Fibroblast of skin of abdomen (primary cell): Measurements from ENCODE around the gene FAM168A.

Experiments
- DNase-seq: peaks from one replicate; pipeline ENCODE4 v3.0.0-alpha.2; 2013

Gene FAM168A

DNA sequence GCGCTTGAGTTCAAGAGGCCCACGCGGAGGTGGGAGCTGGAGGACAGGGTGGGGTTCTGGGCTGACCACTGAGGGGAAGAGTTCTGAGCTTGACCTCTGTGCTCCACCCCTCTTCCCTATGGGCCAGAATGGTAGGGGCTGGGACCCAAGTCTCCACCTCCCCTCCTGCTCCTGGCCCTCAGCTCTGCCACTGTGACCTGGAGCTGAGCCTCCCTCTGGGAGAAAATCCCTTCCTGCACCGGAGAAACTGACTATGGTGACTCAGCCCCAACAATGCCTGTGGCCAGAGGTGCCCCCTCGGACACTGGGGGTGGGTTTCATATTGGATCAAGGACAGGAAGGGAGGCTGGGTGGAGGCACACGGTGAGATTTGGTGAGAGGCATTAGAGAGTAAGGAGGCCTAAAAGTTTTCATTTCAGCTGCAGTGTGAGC is 198.7 kb downstream of the FAM168A start:
- DNase-seq: no peak

DNA sequence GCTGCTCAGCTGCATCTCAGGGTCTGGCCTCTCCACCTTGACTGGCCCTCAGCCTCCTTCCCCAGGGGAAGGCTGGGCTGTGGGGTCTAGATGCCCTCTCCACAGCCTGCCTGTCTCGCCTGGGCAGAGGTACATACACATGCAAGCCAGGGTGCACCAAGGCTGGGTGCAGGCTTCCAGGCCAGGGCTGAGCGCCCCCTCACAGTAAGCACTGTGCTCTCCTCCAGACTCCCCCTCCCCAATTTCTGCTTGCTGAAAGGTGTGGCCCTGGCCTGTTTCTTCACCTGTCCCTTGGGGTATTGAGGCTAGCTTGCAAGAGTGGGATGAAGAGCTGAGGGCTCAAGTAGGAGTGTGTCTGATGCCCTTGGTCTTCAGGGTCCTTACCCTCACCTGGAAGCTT is 199.2 kb downstream of the FAM168A start:
- no peak for DNase-seq

DNA sequence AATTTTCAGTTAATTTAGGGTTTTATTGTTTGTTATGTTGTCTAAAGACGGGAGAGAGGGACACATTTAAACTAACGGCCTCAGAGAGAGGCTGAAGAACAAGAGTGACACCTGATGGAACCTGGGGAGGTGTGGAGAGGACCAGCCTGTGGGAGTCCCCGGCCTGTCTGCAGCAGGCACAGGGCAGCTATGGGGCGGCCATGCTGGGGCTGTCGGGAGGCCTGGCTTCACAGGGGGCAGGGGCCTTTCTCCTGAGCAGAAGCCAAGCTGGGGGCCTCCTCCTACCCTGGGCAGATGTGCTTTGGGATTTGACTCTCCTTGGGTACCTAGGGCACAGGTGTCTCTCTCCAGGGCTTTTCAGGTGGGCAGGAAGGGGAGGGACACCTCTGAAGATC is 199.8 kb downstream of the FAM168A start:
- DNase-seq: no peak

DNA sequence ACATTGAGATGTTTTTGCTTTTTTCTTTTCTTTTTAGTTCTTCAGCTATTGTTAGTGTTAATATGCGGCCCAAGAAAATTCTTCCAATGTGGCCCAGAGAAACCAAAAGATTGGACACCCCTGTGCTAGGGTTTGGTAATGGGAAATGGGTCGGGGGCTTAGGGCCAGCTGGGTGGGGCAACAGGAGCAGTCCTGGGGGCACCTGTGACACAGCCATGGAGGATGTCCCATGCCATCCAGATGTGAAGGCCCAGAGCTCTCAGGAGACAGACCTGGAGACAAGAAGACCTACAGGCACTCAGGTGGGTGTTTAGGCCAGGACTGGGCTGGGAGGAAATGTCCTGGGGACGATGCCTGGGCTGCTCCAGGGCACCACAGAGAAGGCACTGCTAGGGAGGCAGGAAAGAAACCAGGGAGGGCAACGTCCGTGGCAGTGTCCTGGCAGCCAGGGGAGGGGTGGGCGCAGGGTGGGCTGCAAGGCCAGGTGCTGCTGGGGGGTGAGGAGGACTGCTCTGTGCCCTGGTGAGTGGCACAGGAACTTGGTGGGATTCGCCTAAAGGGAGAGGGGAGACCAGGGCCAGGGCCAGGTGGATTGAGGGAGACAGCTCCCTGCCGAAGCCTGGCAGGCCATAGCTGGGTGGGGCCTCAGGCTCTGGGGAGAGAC is 200.3 kb downstream of the FAM168A start:
- DNase-seq: no peak

DNA sequence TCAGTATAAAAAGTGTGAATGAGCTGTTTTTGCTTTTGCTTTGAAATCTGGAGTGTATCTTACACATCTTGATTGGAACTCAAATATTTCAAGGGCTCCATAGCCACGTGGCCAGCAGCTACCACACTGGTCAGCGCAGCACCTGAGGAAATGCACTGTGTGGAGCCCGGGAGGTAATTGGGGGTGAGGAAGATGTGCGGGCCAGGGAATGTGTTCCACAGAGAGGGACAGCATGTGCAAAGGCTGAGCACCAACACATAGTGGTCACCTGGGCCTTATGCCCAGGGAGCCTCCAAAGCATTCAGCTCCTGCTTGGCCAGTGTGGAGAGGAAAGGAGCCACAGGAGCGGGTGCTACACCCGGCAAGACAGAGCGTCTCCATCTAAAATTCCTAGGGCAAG is 200.9 kb downstream of the FAM168A start:
- no peak for DNase-seq

DNA sequence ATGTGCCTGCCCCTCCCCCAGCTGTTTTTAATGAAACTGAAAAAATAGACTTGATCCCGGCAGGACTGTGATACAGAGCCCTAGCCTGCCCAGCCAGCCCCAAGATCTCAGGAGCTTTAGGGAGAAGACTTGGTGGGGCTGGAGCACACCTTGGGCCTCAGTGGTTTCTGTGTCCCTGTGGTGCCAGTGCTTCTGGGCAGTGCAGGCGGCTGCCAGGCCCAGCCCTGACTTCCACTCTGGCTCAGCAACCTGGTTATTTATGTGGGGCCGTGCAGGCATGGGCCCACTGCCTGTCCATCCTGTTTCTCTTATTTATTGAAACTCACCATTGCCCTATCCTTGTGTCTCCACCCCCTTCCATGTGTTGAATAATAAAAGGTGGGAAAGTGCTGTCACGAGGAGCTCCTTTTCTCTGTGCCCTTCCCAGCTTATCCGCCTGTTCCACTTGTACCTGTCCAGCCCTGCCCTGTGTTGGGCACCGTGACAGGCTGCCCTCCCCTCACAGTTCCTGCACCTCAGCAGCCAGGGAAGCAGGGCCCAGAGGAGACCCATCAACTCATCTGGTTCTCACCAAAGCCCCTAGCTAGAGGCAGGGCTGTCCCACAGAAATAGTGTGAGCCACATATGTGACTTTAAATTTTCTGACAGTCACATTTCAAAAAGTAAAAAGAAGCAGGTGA is 201.5 kb downstream of the FAM168A start:
- DNase-seq: no peak

DNA sequence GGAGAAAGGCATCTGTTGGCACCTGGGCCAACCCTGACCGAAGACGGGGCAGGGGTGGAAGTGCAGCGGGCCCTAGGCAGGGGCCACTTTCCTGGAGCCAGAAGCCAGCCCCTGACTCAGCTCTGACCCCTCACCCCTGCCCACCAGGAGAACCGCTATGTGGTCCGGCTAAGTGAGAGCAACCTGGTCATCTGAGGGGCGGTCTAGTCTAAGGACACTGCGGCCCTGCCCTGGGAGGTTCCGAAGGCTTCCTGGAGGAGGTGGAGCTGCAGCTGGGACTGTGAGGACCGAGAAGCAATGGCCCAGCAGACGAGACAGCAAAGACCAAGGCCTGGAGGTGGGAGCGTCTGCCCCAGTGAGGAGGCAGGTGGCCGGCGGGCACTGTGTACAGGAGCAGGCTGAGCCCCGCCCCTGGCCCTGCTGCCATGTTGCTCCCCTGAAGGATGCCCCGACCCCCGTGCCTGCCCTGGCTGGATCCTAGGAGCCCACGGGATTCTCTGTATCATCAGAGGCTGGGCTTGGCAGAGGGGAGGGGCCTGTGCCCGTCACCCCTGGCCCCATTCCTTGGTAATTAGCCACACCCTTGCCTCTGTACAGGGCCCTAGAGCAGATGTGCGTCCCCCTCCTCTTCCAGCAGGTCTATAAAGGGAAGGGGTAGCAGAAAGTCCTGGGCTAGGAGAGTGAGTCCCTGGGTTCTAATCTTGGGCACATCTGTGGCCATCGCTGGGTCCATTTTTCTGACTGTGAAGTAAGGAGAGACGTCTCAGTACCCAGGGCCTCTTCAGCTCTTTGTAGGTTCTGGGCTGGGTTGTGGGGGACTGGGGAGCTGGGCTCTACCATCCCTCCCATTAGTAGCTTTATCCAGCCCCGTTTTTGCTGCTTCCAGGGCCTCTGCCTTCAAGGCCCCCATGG is 202.4 kb downstream of the FAM168A start:
- DNase-seq: no peak

DNA sequence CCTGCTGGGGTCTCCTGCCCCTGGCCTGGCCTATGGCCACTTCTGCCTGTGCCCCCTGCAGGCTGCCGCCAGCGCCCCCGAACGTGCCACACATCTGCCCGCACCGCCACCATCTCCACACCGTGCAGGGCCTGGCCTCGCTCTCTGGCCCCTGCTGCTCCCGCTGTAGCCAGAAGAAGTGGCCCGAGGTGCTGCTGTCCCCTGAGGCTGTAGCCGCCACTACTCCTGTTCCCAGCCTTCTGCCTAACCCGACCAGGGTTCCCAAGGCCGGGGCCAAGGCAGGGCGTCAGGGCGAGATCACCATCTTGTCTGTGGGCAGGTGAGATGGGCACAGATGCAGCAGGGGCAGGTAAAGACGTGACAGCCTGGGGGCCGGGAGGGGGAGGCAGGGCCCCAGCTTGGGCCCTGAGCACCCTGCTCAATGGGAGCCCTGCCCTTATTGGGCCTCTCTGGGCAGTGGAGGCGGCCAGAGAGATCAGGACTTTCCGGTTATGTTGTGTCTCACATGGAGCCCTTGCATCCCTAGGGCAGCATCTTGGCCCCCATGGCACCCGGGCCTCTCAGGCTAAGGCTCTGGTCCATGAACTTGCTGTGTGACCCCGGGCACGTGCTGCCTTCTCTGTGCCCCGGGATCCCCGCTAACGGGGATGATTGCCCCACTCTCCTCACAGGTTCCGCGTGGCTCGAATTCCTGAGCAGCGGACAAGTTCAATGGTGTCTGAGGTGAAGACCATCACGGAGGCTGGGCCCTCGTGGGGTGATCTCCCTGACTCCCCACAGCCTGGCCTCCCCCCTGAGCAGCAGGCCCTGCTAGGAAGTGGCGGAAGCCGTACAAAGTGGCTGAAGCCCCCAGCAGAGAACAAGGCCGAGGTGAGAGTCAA is 203.3 kb downstream of the FAM168A start:
- DNase-seq: no peak

DNA sequence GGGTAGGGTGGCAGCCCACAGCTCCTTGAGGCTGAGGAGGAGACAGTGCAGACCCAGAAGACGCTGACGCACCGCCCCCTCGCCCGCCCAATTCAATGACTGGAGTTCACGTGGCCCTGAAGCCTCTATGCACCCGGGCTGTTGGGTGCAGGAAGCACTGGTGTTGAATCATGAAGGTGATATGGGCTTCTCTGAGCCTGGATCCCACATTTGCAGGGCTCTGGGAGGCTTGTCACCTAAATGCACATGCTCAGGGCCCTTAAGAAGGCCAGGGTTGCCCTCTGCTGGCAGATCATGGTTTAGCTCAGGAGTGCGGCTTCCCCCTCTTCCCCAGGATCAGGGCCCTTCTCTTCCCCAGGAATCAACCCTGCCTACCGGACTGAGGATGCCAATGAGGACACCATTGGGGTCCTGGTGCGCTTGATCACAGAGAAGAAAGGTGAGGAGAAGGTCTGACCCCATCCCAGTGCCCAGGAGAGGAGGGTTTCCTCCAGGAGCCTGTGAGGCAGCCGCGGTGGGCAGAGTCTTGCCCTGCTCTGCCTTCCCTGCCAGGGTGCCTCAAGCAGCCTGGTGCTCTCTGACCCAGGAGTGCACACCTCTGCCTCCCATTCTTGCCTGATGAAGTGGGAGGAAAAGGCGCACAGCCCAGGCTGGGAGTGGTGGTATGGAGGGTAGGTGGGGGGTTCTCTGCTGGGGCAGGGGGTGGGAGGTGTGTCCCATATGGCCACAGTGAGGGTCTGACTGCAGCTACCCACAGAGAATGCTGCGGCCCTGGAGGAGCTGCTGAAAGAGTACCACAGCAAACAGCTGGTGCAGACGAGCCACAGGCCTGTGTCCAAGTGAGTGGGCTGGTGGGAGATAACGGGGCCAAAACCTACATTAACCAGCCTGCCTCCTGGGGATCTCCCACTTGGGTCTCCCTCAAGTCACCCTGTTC is 204.2 kb downstream of the FAM168A start:
- peak; percentile 78 for DNase-seq

DNA sequence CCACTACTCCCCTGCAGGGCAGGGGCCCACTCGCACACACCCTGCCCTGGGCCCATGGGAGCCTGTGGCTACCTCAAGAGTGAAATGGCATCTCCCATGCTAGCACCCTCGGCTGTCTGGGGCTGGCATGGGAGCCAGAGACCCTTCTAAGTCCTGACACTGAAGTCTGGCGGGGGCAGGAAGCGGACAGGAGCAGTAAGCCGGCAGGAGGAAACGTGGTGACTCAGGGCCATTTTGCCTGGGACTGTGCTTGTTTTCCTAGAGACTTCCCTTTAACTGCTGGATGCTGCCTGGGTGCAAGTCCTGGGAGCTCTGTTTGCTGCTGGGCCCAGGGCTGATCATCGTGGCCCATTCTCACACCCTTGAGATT is 204.9 kb downstream of the FAM168A start:
- no peak for DNase-seq

DNA sequence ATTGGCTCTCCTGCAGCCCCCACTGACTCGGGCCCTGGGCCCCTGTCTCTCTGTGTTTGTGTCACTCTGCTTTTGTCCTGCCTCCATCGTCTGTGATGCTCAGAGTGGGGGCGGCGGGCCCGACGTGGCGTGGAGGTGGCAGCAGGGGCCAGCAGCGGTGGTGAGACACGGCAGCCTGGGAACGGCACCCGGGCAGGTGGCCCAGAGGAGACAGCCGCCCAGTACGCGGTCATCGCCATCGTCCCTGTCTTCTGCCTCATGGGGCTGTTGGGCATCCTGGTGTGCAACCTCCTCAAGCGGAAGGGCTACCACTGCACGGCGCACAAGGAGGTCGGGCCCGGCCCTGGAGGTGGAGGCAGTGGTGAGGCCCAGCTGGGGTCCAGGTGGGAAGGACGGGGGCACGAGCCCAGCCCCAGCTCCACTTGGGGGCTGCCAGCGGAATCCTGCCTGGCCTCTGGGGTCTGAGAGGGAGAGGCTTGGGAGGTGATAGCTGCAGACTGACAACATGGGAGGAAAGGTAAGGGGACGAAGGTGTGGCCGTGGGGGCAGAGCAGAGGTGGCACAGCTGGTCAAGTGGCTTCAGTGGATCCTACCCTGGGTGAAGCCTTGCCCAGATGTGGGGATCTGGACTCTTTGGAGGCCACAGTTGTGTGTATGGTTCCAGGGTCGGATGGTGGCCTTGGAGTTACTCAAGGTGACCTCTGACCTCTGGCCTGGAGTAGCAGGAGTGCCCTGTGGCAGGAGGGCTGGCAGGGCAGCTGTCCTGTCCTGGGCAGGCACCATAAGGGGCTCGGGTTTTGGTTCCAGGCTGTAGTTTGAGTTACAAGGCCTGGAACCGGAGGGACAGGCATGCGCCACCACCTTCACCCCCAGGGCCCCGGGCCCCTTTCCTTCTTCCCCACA is 205.6 kb downstream of the FAM168A start:
- DNase-seq: no peak

DNA sequence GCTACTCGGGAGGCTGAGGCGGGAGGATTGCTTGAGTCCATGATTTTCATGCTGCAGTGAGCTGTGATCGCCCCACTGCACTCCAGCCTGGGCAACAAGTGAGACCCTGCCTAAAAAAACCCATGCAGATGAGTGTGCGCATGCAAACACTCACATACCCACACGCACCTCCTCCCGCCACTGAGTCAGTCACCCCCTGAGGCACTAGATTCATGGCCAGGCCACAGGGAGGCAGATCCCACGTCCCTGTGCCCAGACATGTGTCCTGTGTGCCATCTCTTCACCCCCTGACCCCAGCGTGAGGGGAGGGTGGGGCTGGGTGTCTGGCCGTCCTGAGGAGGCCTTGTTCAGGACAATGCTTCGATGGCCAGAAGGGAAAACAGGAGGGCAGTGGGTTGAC is 206.2 kb downstream of the FAM168A start:
- DNase-seq: no peak

DNA sequence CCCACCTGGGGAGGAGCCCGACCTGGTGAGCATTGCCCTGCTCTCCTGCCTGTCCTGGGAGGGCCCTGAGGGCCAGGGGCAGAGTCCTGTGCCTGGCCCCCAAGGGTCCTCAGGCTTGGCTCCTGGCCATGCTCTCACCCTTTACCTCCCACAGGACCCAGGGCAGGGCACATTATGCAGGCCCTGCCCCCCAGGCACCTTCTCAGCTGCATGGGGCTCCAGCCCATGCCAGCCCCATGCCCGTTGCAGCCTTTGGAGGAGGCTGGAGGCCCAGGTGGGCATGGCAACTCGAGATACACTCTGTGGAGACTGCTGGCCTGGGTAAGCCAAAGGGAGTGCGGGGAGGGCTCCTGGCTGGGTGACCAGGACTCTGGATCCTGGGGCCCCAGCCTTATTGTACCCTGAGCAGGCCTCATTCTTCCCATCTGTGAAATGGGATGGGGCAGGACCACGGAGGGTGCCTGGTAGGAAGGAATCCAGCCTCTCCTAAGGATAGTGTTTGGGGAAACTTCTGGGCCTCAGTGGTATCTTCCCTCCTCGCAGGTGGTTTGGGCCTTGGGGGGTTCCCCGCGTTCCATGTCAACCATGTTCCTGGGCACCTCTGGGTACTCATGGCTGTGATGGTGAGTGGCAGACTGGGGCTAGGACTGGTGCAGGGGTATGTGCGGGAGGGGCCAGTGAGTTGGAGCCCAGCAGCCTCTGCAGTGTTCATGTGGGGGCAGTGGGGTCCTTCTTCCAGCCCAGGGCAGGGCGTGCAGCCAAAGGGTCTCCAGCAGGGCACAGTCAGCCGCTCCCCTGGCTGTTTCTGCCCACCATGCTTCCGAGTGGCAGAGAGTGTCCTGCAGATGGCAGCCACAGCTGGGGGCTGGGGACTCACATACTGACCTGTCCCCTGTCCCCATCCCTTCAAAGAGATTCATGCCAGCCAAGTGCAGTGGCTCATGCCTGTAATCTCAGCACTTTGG is 207.0 kb downstream of the FAM168A start:
- DNase-seq: no peak

DNA sequence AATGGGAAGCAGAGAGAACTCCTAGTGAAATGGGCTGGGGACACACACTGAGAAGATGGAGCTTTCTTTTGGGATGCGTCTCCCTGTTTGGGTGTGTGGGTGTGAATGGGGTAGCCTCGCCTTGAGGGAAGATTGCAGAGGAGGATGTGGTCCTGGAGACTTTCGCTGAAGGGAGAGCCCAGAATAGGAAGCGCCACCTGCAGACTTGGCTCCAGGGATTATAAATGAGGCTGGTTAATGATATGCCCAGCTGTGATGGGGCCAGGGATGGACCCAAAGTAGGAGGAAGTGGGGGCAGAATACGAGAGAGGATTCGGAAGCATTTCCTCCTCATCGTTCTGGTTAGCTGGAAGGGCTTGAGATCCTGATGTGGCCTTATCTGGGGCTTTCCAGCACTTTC is 208.0 kb downstream of the FAM168A start:
- no peak for DNase-seq

DNA sequence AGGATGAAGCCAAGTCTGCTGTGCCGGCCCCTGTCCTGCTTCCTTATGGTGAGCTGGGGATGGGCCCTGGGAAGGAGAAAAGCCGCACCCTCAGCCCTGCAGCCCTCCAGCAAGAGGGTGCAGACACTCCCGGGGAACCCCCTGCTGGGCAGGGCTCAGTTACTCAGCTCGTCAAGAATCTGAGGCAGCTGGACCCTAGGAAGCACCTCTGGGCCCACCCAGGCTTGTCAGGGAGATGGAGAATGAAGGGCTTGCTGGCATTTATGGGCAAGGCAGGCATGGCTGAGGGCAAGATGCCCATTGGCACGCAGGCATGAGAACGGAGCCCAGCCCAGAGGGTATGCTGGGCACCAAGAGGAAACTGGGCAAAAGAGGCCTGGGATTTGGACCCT is 208.8 kb downstream of the FAM168A start:
- DNase-seq: no peak

DNA sequence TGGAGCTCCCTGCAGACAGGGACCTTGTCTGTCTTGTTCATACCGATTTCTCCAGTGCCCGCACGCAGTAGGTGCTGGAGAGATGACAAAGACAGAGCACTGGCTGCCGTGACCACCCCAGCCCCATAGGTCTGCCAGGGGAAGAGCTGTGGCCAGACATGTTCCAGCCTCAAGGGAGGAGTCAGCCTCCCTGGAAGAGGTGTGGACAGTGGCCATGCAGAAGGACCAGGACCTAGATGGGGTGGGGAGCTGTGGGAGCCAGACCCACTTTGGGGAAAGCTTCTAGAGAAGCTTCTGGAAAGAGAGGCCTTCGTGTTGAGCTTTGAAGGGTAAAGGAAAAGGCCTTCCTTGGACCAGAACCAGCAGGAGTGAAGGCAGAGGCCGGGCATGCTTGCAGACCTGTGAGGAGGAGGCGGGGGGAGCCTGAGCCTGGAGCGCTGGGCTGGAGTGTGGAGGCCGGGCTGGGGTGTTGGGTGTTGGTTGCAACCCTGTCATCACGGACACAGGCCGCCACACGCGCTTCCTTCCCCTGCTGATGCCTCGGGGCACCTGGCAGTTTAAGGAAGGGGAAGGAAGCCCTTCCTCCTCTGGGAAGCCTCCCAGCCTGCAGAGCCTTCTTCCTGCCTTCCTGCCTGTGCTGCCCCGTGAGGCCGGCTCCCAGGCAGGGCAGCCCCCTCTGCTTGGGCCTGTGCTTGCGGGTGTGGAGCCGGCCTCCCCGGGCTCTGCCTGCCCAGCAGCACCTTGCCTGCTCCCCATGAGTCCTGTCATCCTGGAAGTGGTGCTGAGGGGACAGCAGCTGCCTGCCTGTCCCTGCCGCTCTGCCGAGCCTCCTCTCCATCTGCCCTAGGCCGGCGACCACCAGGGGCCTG is 209.4 kb downstream of the FAM168A start:
- DNase-seq: no peak

DNA sequence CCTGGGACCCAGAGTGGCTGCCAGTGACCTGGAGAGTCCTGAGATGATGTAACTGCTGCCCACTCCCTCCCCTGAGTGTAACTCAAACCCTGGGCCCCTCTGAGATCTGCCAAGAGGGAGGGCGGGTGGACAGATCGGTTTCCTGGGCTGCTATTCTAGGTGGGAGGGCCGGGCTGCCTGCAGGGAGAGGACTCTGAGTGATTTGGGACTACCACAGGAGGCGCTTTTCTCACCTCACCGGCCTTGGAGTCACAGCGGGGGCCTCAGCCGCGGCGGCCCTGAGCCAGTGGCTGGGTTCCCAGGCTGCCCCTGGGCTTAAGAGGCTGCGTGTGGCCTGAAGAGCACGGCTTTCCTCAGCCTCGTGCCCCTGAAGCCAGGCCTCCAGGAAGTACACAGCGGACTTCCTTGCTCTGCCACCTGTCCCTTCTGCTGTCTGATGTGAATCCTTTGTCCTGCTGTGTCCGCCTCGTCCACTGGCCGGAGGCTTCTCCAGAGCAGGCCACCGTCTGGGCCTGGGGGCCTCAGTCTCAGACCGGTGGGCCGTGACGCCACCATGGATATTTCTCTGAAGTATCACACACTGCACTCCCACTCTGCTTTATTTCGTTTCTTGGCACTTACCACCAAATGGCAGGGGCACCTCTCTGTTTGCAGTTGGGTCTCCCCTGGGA is 210.2 kb downstream of the FAM168A start:
- DNase-seq: no peak
